Measurements from ENCODE around the gene SLC17A5.
"Not testable (repeated sequence)": the region's sequence is repeated elsewhere in the genome, so short reads cannot be mapped to it uniquely, and the experiment has no call there.

The SLC17A5 gene

DNA sequence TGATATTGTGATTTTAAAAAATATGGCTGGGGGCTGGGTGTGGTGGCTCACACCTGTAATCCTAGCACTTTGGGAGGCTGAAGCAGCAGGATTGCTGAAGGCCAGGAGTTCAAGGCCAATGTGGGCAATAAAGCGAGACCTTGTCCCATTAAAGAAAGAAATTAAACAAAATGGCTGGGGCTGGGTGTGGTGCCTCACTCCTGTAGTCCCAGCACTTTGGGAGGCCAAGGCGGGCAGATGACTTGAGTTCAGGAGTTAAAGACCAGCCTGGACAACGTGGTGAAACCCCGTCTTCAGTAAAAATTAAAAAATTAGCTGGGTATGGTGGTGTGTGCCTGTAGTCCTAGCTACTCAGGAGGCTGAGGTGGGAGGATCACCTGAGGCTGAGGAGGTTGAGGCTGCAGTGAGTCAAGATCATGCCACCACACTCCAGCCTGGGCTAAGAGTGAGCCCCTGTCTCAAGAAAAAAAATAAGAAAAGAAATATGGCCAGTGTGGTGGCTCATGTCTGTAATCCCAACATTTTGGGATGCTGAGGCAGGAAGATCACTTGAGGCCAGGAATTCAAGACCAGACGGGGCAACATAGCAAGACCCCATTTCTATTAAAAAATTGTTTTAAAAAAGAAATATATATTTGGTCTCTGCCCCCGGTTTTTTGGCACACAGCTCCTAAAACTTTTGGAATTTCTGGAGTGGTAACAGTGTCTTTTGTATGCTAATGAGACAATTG, 39.8 kb downstream of the SLC17A5 start:
- no peak for DNase-seq (ENCODE audit: low read depth)

DNA sequence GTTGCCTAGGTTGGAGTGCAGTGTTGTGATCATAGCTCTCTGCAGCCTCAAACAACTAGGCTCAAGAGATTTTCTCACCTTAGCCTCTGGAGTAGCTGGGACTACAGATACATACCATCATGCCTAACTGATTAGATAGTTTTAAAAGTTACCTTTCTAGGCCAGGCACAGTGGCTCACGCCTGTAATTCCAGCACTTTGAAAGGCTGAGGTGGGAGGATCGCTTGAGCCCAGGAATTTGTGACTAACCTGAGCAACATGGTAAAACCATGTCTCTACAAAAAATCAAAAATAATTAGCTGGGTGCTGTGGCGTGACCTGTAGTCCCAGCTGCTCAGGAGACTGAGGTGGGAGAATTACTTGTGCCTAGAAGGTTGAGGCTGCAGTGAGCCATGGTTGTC, 41.2 kb downstream of the SLC17A5 start:
- no peak for DNase-seq (ENCODE audit: low read depth)

DNA sequence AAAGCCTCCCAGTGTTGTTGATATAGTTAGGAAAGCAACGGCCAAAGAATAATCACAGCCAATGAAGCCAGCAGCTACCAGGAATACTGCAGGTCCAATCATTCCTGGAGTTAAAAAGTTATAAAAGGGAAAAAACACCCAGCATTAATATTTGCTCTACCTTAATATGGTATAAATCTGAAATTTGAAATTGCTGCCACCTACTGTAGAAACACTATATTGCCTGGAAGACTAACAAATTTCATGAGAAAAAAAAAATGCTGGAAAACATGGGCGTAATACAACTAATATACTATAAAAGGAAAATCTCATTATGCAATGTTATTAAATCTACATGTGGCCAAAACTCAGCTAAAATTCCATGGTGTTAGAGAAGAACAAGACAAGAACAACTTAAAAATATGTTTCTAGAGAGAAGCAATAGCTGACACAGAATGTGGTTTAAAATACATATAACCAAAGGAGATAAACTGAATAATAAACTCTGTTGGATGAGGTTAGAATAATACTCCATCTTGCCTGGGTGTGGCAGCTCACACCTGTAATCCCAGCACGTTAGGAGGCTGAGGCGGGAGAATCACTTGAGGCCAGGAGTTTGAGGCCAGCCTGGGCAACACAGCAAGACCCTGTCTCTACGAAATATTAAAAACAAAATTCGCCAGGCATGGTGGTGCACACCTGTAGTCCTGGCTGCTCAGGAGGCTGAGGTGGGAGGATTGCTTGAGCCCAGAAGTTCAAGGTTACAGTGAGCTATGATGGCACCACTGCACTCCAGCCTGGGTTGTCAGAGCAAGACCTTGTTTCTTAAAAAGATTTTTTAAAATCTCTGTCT, 43.1 kb downstream of the SLC17A5 start:
- DNase-seq (ENCODE audit: low read depth) = peak; percentile 46

DNA sequence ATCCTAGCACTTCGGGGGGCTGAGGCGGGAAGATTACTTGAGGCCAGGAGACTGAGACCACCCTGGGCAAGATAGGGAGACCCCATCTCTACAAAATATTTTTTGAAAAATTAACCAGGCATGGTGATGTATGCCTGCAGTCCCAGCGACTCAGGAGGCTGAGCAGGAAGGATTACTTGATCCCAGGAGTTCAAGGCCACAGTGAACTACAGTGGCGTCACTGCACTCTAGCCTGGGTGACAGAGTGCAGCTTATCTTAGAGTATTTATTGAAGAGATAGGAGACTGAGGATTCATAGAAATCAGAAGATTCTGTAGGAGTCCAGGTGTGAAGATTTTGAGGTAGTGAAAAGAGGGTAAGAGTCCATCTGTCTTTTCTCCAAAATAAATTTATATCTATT, 45.0 kb downstream of the SLC17A5 start:
- DNase-seq (ENCODE audit: low read depth) = no peak

DNA sequence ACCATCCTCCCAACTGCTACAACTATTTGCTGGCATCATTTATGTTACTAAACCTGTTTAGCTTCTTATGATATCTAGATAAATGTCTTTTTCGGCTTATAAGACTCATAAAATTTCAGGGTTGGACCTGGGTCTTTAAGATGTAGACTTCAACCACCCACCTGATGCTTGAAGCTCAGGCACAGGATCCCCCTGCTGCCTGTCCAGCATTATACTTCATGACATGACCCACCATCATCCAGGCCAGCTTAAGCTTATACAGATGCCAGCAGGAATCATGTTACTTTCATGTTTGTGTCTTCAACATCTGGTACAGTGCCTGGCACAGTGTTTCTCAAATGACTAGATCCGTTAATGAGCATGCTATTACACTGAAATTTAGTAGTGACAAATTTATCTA, 47.4 kb downstream of the SLC17A5 start:
- no peak for DNase-seq (ENCODE audit: low read depth)

DNA sequence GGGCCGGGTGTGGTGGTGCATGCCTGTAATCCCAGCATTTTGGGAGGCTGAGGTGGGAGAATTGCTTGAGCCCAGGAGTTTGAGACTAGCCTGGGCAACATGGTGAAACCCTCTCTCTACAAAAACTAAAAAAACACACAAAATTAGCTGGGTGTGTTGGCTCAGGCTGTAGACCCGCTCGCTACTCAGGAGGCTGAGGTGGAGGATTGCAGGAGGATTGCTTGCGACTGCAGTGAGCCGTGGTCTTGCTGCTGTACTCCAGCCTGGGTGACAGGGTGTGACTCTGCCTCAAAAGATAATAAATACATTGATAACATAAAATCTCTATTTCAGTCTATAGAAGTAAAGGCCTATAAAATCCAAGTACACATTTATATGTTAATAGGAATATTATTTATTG, 49.3 kb downstream of the SLC17A5 start:
- no peak for DNase-seq (ENCODE audit: low read depth)

DNA sequence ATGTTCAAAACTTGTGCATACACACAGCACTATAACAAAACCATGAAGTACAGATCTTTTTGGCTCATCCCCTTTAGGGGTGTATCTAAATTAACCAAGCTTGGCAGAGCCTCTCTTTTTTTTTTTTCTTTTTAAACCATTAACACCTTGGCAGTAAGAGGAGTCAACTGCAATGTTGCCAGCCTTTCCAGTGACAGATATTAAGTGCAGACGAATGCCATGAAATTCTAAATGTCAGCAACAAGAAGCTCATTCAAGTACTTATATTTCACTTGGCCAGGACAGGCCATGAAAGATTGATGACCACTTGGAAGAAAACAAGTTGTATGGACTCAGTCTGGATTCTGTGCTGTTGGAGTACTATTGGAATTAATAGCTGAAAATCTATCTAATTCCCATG, 49.8 kb downstream of the SLC17A5 start:
- no peak for DNase-seq (ENCODE audit: low read depth)

DNA sequence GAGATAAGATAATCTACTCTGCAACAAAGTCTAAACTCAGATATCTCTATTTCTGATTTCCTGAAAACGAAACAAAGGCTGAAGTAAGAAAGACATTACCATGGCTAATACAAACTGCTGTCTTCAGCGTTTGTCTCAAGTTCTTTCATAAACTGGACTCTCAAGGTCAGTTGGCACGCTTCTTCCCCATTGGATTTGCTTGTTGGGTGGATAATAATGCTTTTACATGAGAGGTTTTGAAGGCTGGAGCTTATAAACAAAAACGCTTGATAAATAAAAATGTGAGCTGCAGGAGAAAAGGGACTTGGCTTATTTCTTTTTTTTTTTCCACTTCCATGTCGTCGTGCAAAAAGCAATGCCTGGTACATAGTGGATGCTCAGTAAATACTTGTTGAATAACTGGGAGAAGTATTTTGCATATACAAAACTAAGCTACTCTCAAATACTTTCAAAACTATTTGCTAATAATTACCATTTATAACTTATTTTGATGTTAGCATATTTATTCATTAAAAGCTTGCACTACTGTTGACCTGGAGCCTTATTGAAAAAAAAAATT, 67.3 kb downstream of the SLC17A5 start:
- peak; percentile 50 for DNase-seq (ENCODE audit: low read depth)

DNA sequence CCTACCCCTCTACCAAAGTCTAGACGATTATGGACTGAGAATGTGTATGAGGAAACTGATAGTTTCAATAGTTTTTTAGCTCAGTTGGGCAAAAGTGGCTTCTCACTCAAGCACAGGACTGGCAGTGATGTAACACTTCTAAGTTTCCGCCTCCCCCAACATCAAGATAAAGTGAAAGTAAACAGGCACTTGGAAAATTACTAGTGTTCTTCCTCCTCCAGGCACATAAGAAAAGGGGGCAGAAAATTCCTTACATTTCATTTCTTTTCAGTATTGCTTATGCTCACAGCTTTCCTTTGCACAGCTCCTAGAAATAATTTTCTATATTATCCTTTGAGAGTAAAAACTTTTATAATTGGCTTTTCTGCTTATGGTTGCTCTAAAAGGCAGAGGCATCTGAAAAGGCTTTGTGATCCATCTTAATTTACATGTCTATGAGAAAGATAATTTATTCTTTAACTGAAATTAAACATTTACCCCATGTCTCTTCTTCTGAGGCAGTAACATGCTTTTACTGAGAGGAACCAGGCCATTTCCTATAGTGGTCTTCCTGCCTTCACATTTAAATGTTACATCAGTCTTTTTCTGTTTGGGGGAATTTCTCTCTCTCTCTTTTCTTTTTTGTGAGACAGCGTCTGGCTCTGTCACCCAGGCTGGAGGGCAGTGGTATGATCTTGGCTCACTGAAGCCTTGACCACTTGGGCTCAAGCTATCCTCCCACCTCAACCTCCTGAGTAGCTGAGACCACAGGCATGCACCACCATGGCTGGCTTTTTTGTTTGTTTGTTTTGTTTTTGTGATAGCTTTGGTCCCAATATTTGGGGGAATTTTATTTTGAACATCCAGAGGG, 68.0 kb downstream of the SLC17A5 start:
- peak; percentile 91 for DNase-seq (ENCODE audit: low read depth)

DNA sequence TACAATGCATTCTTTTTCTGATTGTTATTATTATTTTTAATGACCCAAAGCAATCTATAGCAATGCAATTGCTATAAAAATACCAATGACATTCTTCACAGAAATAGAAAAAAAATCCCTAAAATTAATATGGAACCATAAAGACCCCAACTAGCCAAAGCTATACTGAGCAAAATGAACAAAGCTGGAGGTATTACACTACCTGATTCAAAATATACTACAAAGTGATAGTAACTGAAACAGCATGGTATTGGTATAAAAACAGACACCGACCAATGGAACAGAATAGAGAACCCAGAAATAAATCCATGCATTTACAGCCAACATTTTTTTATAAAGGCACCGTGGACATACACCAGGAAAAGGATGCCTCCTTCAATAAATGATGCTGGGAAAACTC, 72.5 kb downstream of the SLC17A5 start:
- DNase-seq (ENCODE audit: low read depth) = no peak

DNA sequence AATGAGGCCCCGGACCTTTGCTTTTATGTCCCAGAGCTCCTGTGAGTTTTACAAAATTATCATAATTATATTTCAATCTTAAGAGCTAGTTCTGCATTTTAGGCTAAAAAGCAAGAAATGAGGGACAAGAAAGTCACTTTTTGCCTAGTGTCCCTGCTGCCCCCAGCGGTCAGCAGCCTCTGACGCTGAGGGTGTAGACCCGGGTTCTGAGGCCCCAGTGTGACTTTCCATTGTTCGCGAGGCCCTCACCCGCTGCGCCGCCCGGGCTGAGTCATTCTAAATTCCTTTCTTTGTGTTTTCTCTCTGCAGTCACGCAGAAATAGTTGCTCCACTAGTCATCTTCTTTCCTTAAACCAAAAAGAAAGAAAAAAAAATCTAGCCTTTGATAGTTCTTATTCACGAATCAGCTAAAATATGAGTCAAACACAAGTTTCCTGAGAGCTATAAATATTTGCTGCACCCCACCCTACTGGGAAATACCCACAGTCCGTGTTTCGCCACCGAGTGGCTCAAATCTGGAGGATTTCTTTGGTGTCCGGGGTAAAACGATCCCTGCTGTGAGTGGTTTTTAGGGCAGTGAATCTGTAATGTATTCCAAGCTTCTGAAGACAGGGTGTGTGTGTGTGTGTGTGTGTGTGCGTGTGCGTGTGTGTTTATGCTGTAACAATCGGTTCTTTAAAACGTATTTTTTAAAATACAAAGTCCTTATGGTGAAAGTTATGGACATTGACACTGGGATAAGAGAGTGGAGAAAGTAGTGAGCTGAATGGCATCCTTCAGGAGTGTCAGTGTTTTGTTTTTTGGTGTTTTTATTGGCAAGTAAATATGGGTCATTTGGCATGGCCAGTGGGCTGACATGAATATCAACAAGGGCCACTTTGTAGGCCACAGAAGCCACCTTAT, 73.3 kb downstream of the SLC17A5 start:
- peak; percentile 96 for DNase-seq (ENCODE audit: low read depth)

DNA sequence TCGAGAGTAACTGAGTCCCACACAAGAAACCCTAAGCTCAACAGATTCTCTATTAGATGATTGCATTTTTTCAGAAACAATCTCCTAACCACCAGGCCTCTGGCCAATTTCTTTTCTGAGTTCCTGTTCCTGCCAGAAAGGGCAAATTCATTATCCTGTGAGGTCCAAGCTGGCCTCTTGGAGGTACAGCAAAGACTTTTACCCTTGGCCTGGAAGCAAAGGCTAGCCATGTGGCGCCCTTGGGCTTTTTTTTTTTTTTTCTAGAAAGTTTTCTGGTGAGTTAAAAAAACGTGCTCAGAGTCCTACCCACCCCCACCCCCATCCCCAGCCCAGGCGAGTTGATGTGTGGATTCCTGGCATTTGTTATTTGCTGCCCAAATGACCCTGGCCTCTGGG, 73.9 kb downstream of the SLC17A5 start:
- DNase-seq (ENCODE audit: low read depth) = peak; percentile 88

DNA sequence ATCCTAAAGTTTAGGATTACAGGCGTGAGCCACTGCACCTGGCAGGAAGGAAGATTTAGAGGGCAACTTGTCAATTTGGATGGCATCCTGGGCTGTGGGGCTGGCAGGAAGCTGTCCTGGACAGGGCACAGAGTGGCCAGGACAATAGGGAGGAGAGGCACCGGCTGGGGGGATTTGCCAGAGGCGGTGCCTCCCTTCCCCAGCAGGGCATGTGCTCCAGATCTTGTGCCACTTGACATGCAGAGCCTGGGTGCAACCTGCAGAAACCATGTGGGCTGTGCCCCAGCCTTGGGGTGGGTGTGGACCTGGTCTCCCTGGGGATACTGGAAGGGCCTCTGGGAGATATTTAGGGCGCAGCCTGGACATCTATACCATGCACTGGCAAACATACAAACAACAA, 74.4 kb downstream of the SLC17A5 start:
- no peak for DNase-seq (ENCODE audit: low read depth)

DNA sequence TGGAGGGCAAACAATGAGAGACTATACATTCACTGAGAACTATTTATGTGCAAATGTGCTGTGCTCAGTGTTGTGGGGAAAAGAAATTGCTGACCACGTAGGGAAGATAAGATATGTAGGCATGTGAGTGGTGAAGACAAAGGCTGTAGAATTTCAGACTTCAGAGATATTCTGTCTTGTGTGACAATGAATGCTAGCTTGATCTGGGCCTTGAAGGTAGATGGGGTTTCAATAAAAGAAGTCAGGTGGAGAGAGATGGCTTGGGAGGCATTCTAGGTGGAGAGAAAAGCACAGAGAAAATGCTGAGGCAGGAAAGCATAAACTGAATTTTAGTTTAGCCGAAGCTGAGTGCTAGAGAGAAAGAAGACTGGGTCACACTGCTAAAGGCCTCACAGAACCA, 76.1 kb downstream of the SLC17A5 start:
- DNase-seq (ENCODE audit: low read depth) = no peak

DNA sequence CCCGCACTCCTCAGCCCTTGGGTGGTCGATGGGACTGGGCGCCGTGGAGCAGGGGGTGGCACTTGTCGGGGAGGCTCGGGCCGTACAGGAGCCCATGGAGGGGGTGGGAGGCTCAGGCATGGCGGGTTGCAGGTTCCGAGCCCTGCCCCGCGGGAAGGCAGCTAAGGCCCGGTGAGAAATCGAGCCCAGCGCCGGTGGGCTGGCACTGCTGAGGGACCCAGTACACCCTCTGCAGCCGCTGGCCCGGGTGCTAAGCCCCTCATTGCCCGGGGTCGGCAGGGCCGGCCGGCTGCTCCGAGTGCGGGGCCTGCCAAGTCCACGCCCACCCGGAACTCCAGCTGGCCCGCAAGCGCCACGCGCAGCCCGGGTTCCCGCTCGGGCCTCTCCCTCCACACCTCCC, 81.3 kb downstream of the SLC17A5 start:
- not testable (repeated sequence) for DNase-seq (ENCODE audit: low read depth)

DNA sequence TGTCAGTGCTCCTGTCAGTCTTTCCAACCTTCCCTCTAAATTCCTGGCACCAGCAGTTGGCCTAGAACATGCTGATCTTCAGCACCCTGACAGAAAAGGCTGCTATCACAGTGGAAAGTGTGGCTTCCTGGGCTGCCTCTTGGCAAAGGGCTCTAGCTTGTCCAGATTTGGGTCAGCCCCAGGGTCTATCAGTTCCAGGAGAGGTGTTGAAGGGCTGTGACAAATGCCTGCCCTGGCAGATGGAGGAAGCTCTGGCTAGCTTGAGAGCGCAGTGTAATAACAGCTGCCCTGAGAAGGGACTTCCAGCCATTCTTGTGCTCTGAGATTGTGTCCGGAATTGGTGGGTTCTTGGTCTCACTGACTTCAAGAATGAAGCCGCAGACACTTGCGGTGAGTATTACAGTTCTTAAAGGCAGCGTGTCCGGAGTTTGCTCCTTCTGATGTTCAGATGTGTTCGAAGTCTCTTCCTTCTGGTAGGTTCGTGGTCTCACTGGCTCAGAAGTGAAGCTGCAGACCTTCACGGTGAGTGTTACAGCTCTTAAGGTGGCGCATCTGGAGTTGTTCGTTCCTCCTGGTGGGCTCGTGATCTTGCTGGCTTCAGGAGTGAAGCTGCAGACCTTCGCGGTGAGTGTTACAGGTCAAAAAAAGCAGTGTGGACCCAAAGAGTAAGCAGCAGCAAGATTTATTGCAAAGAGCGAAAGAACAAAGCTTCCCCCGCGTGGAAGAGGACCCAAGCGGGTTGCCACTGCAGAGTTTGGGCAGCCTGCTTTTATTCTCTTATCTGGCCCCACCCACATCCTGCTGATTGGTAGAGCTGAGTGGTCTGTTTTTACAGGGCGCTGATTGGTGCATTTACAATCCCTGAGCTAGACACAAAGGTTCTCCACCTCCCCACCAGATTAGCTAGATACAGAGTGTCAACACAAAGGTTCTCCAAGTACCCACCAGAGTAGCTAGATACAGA, 82.3 kb downstream of the SLC17A5 start:
- DNase-seq (ENCODE audit: low read depth) = not testable (repeated sequence)

DNA sequence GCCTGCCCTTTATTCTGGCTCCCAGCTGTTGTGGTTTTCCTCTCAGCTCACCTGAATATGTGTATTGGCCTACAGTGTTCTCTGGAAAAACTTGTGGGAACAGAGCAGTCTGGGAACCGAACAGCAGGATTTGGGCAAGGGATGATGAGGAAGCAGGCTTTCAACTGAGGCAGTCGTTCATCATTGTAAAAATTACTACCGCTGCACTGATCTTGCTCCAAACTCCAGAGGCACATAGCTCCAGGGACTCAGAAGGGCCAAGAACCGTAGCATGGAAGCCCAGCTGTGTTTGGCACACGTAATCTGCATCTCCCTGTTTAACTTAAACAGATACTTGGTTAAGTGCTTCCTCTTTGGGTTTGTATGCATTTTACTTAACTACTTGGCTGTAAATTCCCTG, 84.7 kb downstream of the SLC17A5 start:
- DNase-seq (ENCODE audit: low read depth) = no peak

DNA sequence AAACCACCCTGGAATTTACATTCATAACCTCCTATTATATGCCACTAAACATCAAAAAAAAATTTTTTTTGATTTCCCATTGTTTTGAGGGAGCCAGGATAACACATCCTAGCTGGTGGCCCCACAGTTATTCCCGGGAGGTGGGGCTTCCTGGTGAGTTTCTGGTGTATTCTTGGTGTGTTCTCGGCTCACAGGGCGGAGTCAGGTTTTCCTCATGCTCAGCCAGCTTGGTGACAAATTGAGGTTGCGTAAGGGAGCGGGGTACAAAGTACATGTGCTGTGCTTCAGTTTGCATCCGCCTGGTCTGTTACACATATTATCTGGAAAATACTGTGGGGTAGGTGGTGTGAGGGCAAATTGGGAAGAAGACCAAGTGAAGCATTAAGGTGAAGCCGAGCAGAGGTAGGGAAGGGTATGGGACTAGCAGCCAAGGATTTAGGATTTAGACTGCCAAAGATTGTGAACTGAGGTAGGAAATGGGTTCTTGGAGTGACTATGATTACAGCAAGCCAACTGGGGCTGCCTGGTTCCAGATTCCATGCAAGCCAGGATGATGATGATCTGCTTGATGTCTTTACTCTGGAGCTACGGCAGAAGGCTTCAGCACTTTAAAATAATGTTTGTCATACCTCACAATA, 86.7 kb downstream of the SLC17A5 start:
- peak; percentile 83 for DNase-seq (ENCODE audit: low read depth)

DNA sequence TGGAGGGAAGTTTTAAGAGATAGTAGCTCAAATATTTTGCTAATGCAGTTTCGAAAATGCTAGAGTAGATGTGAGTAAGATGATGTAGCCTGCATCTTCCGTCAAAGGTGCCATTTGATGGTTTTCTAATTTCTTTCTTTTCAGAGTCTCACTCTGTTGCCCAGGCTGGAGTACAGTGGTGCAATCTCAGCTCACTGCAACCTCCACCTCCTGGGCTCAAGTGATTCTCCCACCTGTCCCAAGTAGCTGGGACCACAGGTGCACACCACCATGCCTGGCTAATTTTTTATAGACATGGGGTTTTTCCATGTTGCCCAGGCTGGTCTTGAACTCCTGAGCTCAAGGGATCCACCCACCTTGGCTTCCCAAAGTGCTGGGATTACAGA, 87.3 kb downstream of the SLC17A5 start:
- DNase-seq (ENCODE audit: low read depth) = not testable (repeated sequence)

Measured in iris pigment epithelial cell (primary cell).